H1 (cell line): Measurements from ENCODE around the gene MCC. TPM values are rescaled to one million over a fixed set of nuclear protein-coding genes. Genes with fewer than 3 reads are reported as not detected.

Experiments
- CTBP2 ChIP-seq: IDR thresholded peaks from 2 replicates; pipeline ENCODE4 v1.7.0; 2011; ENCODE audit warnings: borderline replicate concordance, mild to moderate bottlenecking, moderate library complexity, mixed read lengths, low read length; ENCODE audit not compliant: insufficient read depth, insufficient read length
- EZH2 ChIP-seq: fragments of 200-600 bp; sonication (generic); IDR thresholded peaks from 2 replicates; pipeline ENCODE4 v1.7.1; 2012; ENCODE audit warnings: low read depth, mild to moderate bottlenecking, moderate library complexity, low read length, inconsistent platforms; ENCODE audit not compliant: severe bottlenecking
- FOSL1 ChIP-seq: IDR thresholded peaks from 2 replicates; pipeline ENCODE4 v1.6.1; 2011; ENCODE audit warnings: mild to moderate bottlenecking, low read depth, low read length, moderate library complexity; ENCODE audit not compliant: insufficient read depth
- JUN ChIP-seq: IDR thresholded peaks from 2 replicates; pipeline ENCODE4 v1.6.1; 2011; ENCODE audit warnings: low read depth, mild to moderate bottlenecking, improper control_type of control experiment, low read length
- PHF8 ChIP-seq: fragments of 200-600 bp; sonication (generic); conservative IDR thresholded peaks from 2 replicates; pipeline ENCODE4 v1.7.1; 2012; ENCODE audit warnings: low read depth, mild to moderate bottlenecking, inconsistent platforms, low read length, moderate library complexity
- polyA plus RNA-seq, 7 experiments: library from polyadenylated mRNA; depleted of rRNA in 3 of 7; stranded (reverse) in 5 of 7; unstranded in 2 of 7; fragments of >200 nt in 5 of 7; fragments of 200-250 nt in 2 of 7; gene quantifications; 1 replicate in 5 of 7; 2 replicates in 1 of 7; 4 replicates in 1 of 7; pipeline versions ENCODE4 v1.2.1 to v1.2.3, GENCODE V29; 2011 to 2013; ENCODE audit warnings: missing spikeins in 2 of 7, mixed read lengths in 2 of 7
- total RNA-seq: library from RNA; stranded (reverse); fragmentation: NEBNext Ultra II Directional; extraction: Animal tissue kit (Norgen Biotek cat#: 25700); gene quantifications from 2 replicates; pipeline ENCODE4 v1.2.1, GENCODE V29; 2021
- TF ChIP-seq, protein P1 (sequence below): fragments of 300-600 bp; sonication (generic); IDR thresholded peaks from 2 replicates; pipeline ENCODE4 v1.7.1; 2012; ENCODE audit warnings: low read length, moderate library complexity, mild to moderate bottlenecking, inconsistent platforms; ENCODE audit not compliant: insufficient replicate concordance

MCC gene
- total and polyA plus RNA-seq, 2 of the 8 experiments (the other 6 are each of a cell fraction or from before 2014, with no cell fraction given): 2.6 to 18.3 TPM

DNA sequence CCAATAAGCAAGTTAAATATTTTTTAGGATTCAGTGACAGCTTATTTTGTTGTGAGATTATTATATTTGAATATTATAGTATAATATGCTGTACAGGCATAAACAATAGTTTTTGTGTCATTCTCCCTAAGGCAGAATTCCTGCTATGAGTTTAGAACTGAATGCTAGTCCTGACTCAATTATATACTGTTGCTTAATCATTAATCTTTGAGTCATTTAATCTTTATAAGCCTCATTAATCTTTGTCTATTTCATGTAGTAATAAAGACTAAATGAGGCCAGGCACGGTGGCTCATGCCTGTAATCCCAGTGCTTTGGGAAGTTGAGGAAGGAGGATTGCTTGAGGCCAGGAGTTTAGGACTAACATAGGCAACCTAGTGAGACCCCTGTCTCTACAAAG lies 515.2 kb downstream of the MCC start (continued):
- TF ChIP-seq, protein P1, sequence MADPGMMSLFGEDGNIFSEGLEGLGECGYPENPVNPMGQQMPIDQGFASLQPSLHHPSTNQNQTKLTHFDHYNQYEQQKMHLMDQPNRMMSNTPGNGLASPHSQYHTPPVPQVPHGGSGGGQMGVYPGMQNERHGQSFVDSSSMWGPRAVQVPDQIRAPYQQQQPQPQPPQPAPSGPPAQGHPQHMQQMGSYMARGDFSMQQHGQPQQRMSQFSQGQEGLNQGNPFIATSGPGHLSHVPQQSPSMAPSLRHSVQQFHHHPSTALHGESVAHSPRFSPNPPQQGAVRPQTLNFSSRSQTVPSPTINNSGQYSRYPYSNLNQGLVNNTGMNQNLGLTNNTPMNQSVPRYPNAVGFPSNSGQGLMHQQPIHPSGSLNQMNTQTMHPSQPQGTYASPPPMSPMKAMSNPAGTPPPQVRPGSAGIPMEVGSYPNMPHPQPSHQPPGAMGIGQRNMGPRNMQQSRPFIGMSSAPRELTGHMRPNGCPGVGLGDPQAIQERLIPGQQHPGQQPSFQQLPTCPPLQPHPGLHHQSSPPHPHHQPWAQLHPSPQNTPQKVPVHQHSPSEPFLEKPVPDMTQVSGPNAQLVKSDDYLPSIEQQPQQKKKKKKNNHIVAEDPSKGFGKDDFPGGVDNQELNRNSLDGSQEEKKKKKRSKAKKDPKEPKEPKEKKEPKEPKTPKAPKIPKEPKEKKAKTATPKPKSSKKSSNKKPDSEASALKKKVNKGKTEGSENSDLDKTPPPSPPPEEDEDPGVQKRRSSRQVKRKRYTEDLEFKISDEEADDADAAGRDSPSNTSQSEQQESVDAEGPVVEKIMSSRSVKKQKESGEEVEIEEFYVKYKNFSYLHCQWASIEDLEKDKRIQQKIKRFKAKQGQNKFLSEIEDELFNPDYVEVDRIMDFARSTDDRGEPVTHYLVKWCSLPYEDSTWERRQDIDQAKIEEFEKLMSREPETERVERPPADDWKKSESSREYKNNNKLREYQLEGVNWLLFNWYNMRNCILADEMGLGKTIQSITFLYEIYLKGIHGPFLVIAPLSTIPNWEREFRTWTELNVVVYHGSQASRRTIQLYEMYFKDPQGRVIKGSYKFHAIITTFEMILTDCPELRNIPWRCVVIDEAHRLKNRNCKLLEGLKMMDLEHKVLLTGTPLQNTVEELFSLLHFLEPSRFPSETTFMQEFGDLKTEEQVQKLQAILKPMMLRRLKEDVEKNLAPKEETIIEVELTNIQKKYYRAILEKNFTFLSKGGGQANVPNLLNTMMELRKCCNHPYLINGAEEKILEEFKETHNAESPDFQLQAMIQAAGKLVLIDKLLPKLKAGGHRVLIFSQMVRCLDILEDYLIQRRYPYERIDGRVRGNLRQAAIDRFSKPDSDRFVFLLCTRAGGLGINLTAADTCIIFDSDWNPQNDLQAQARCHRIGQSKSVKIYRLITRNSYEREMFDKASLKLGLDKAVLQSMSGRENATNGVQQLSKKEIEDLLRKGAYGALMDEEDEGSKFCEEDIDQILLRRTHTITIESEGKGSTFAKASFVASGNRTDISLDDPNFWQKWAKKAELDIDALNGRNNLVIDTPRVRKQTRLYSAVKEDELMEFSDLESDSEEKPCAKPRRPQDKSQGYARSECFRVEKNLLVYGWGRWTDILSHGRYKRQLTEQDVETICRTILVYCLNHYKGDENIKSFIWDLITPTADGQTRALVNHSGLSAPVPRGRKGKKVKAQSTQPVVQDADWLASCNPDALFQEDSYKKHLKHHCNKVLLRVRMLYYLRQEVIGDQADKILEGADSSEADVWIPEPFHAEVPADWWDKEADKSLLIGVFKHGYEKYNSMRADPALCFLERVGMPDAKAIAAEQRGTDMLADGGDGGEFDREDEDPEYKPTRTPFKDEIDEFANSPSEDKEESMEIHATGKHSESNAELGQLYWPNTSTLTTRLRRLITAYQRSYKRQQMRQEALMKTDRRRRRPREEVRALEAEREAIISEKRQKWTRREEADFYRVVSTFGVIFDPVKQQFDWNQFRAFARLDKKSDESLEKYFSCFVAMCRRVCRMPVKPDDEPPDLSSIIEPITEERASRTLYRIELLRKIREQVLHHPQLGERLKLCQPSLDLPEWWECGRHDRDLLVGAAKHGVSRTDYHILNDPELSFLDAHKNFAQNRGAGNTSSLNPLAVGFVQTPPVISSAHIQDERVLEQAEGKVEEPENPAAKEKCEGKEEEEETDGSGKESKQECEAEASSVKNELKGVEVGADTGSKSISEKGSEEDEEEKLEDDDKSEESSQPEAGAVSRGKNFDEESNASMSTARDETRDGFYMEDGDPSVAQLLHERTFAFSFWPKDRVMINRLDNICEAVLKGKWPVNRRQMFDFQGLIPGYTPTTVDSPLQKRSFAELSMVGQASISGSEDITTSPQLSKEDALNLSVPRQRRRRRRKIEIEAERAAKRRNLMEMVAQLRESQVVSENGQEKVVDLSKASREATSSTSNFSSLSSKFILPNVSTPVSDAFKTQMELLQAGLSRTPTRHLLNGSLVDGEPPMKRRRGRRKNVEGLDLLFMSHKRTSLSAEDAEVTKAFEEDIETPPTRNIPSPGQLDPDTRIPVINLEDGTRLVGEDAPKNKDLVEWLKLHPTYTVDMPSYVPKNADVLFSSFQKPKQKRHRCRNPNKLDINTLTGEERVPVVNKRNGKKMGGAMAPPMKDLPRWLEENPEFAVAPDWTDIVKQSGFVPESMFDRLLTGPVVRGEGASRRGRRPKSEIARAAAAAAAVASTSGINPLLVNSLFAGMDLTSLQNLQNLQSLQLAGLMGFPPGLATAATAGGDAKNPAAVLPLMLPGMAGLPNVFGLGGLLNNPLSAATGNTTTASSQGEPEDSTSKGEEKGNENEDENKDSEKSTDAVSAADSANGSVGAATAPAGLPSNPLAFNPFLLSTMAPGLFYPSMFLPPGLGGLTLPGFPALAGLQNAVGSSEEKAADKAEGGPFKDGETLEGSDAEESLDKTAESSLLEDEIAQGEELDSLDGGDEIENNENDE: no peak
- TF ChIP-seq CTBP2 (no peak), PHF8 (no peak), EZH2 (no peak), FOSL1 (no peak), JUN (no peak)
